Esophagus (tissue), 2 donors: Measurements from ENCODE around the gene RAD50. TPM values are rescaled to one million over a fixed set of nuclear protein-coding genes. Genes with fewer than 3 reads are reported as not detected.

Source experiments
- H3K27ac ChIP-seq, 2 donors: one replicate each; pipeline ENCODE4 v1.5.1; 2013; ENCODE audit warnings: low read depth in 2 of 2, mild to moderate bottlenecking in 2 of 2, inconsistent platforms in 1 of 2, low read length in 1 of 2, moderate library complexity in 1 of 2
- H3K27me3 ChIP-seq, 2 donors: one replicate each; pipeline ENCODE4 v1.6.1; 2013; ENCODE audit warnings: low read length in 2 of 2, control low read depth in 1 of 2, mild to moderate bottlenecking in 1 of 2; ENCODE audit not compliant: insufficient read depth in 2 of 2, control insufficient read depth in 1 of 2
- H3K36me3 ChIP-seq, 2 donors: one replicate each; pipeline ENCODE4 v1.6.1; 2013; ENCODE audit warnings: low read length in 1 of 2; ENCODE audit not compliant: control insufficient read depth in 2 of 2, insufficient read depth in 2 of 2
- H3K4me1 ChIP-seq, 2 donors: one replicate each; pipeline ENCODE4 v1.6.1; 2013; ENCODE audit warnings: low read length in 1 of 2; ENCODE audit not compliant: control insufficient read depth in 2 of 2, insufficient read depth in 2 of 2
- H3K4me3 ChIP-seq, 2 donors: one replicate each; pipeline ENCODE4 v1.5.1; 2013; ENCODE audit warnings: low read length in 2 of 2, mild to moderate bottlenecking in 2 of 2, low read depth in 1 of 2, moderate library complexity in 1 of 2
- H3K9me3 ChIP-seq, 2 donors: one replicate each; pipeline ENCODE4 v1.6.1; 2013; ENCODE audit warnings: mild to moderate bottlenecking in 2 of 2, low read depth in 1 of 2, low read length in 1 of 2, moderate library complexity in 1 of 2; ENCODE audit not compliant: control insufficient read depth in 2 of 2, insufficient read depth in 1 of 2
- WGBS, 2 donors: extraction: QIAGEN DNeasy Blood & Tissue Kit; methylation state at CpG; one replicate each; pipeline ENCODE4 v1.1.7; 2013; 5-methylcytosine and 5-hydroxymethylcytosine counted together
- polyA plus RNA-seq, 2 donors: library from polyadenylated mRNA; stranded (reverse); fragments of 200-250 nt; gene quantifications; one replicate each; pipeline ENCODE4 v1.2.3, GENCODE V29; 2013
- donor health status: healthy with polysubstance abuse.
- donor health status: Bipolar disorder and iron deficiency.

RAD50 gene
- polyA plus RNA-seq, 2 donors, result 6.2 to 8.5 TPM

GRCh38 chr5:132589467-132589866, 32.7 kb downstream of the RAD50 start:
- 90 to 95% methylated on average over 1 of the region's 1 CpG for WGBS, 2 donors
- Histone ChIP-seq H3K27me3 (no peaks in the 10 kb centered on the region), H3K36me3 (peaks cover 2 to 6% of the 10 kb centered on the region in 2 donors), H3K4me1 (no peaks in the 10 kb centered on the region), H3K9me3 (no peaks in the 10 kb centered on the region), H3K27ac (no peak overlapping the region), H3K4me3 (no peak overlapping the region)

DNA sequence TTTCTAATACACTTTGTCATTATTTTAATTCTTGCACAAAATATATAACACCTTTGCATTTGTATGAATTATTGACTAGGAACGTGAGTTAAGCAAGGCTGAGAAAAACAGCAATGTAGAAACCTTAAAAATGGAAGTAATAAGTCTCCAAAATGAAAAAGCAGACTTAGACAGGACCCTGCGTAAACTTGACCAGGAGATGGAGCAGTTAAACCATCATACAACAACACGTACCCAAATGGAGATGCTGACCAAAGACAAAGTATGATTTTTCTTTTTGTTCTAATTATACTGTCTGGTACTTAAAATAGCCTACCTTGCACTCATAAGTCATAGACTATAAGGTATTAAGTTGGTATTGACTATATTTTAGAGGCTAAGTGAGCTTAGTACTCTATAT, 34.4 kb downstream of the RAD50 start:
- H3K36me3 ChIP-seq, result peaks cover 2 to 6% of the 10 kb centered on the region in 2 donors
- 87 to 89% methylated on average over 3 of the region's 3 CpGs for WGBS, 2 donors
- H3K27me3 ChIP-seq, result no peaks in the 10 kb centered on the region

GRCh38 chr5:132592521-132592920, 35.7 kb downstream of the RAD50 start:
- no peaks in the 10 kb centered on the region for H3K27me3 ChIP-seq
- no peaks in the 10 kb centered on the region for H3K9me3 ChIP-seq
- no peak overlapping the region for H3K4me3 ChIP-seq
- no peaks in the 10 kb centered on the region for H3K4me1 ChIP-seq
- no peak overlapping the region for H3K27ac ChIP-seq
- peaks cover 3 to 12% of the 10 kb centered on the region in 2 donors for H3K36me3 ChIP-seq
- WGBS, 2 donors, result 68 to 74% methylated on average over 2 of the region's 2 CpGs

More for the DNA sequence above, 34.4 kb downstream of the RAD50 start:
- H3K9me3 ChIP-seq, result no peaks in the 10 kb centered on the region
- H3K27ac ChIP-seq, result no peak overlapping the region
- H3K4me3 ChIP-seq, result no peak overlapping the region
- H3K4me1 ChIP-seq, result no peaks in the 10 kb centered on the region

- peaks cover 10 to 12% of the 10 kb centered on the region in 2 donors for H3K36me3 ChIP-seq
- no peak overlapping the region for H3K4me3 ChIP-seq
- H3K9me3 ChIP-seq, result no peaks in the 10 kb centered on the region
- H3K27ac ChIP-seq, result no peak overlapping the region
- H3K27me3 ChIP-seq, result no peaks in the 10 kb centered on the region
- WGBS, 2 donors, result 95 to 99% methylated on average over 3 of the region's 3 CpGs
- no peaks in the 10 kb centered on the region for H3K4me1 ChIP-seq
Observed at GRCh38 chr5:132594170-132594569, 37.4 kb downstream of the RAD50 start.

DNA sequence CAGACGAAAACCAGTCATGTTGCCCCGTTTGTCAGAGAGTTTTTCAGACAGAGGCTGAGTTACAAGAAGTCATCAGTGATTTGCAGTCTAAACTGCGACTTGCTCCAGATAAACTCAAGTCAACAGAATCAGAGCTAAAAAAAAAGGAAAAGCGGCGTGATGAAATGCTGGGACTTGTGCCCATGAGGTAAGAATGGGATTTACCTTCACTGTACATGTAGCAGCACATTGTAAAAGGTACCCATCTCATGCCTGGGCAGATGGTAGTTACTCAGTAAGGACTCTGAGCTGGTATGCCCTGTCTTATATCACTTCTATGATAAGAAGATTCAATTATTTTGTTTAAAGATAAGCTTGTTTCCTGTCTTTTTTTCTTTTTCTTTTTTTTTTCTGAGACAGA, 38.8 kb downstream of the RAD50 start:
- H3K4me1 ChIP-seq, result no peaks in the 10 kb centered on the region
- H3K36me3 ChIP-seq, result peaks cover 12 to 13% of the 10 kb centered on the region in 2 donors
- H3K4me3 ChIP-seq, result no peak overlapping the region
- 57 to 80% methylated on average over 5 of the region's 5 CpGs for WGBS, 2 donors
- no peaks in the 10 kb centered on the region for H3K27me3 ChIP-seq
- H3K27ac ChIP-seq, result no peak overlapping the region
- H3K9me3 ChIP-seq, result no peaks in the 10 kb centered on the region

- WGBS, 2 donors, result 82 to 85% methylated on average over 8 of the region's 8 CpGs
- H3K27me3 ChIP-seq, result no peaks in the 10 kb centered on the region
- no peaks in the 10 kb centered on the region for H3K4me1 ChIP-seq
- peaks cover 9 to 16% of the 10 kb centered on the region in 2 donors for H3K36me3 ChIP-seq
- no peaks in the 10 kb centered on the region for H3K9me3 ChIP-seq
- H3K27ac ChIP-seq, result no peak overlapping the region
- no peak overlapping the region for H3K4me3 ChIP-seq
Observed at GRCh38 chr5:132601071-132601728, 44.4 kb downstream of the RAD50 start.

- Histone ChIP-seq H3K4me1 (no peaks in the 10 kb centered on the region), H3K36me3 (peaks cover 2 to 7% of the 10 kb centered on the region in 2 donors), H3K27ac (no peak overlapping the region), H3K27me3 (no peaks in the 10 kb centered on the region), H3K4me3 (no peak overlapping the region), H3K9me3 (no peaks in the 10 kb centered on the region)
- WGBS, 2 donors, result 86 to 94% methylated on average over 3 of the region's 3 CpGs
Observed at GRCh38 chr5:132607095-132607494, 50.3 kb downstream of the RAD50 start.

GRCh38 chr5:132608107-132608506, 51.3 kb downstream of the RAD50 start:
- H3K9me3 ChIP-seq, result no peaks in the 10 kb centered on the region
- H3K36me3 ChIP-seq, result peaks cover 2 to 7% of the 10 kb centered on the region in 2 donors
- 89 to 90% methylated on average over 5 of the region's 5 CpGs for WGBS, 2 donors
- no peak overlapping the region for H3K4me3 ChIP-seq
- no peak overlapping the region for H3K27ac ChIP-seq
- no peaks in the 10 kb centered on the region for H3K4me1 ChIP-seq
- no peaks in the 10 kb centered on the region for H3K27me3 ChIP-seq

- H3K36me3 ChIP-seq, result peaks cover 0 to 4% of the 10 kb centered on the region in 2 donors
- no peak overlapping the region for H3K27ac ChIP-seq
- no peak overlapping the region for H3K4me3 ChIP-seq
- H3K27me3 ChIP-seq, result no peaks in the 10 kb centered on the region
- H3K4me1 ChIP-seq, result no peaks in the 10 kb centered on the region
- 94 to 96% methylated on average over 2 of the region's 2 CpGs for WGBS, 2 donors
- no peaks in the 10 kb centered on the region for H3K9me3 ChIP-seq
Observed at GRCh38 chr5:132611965-132612364, 55.2 kb downstream of the RAD50 start.

DNA sequence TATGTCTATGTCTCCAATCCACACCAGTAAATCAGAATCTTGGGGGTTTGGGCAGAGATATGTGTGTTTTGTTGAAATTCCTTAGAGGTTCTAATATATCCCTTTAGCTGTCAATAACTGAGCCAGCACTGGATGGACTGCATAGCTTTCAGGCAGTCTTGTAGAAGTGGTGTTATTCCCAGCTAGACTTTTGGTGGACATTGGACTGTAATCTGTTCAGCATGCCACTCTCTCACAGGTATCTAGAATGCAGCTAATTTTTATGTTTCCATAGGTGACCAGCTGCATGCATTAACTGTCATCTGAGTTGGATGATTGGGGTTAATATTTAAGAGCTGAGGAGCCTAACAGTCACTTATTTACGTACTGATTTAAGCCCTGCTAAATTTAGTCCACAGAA, 56.1 kb downstream of the RAD50 start:
- no peak overlapping the region for H3K4me3 ChIP-seq
- peaks cover 0 to 4% of the 10 kb centered on the region in 2 donors for H3K36me3 ChIP-seq
- H3K27me3 ChIP-seq, result no peaks in the 10 kb centered on the region
- H3K4me1 ChIP-seq, result no peaks in the 10 kb centered on the region
- H3K9me3 ChIP-seq, result no peaks in the 10 kb centered on the region
- 63 to 91% methylated on average over 1 of the region's 1 CpG for WGBS, 2 donors
- H3K27ac ChIP-seq, result no peak overlapping the region
